Right renal cortex interstitium (tissue), 3 donors: ENCODE results near the gene OR51T1. TPM values are rescaled to one million over a fixed set of nuclear protein-coding genes. Genes with fewer than 3 reads are reported as not detected.
"Not testable (repeated sequence)": the region's sequence is repeated elsewhere in the genome, so short reads cannot be mapped to it uniquely, and the experiment has no call there.

Source experiments
- DNase-seq, 3 donors: peaks; one replicate each; pipeline ENCODE4 v3.0.0-alpha.2; 2013; ENCODE audit warnings: low read depth in 3 of 3, low spot score in 2 of 3
- polyA plus RNA-seq, 3 donors: library from polyadenylated mRNA; unstranded; fragments of 120-200 nt; gene quantifications; one replicate each; pipeline ENCODE4 v1.2.1, GENCODE V29; 2013; ENCODE audit not compliant: insufficient read length in 3 of 3

Gene OR51T1, protein sequence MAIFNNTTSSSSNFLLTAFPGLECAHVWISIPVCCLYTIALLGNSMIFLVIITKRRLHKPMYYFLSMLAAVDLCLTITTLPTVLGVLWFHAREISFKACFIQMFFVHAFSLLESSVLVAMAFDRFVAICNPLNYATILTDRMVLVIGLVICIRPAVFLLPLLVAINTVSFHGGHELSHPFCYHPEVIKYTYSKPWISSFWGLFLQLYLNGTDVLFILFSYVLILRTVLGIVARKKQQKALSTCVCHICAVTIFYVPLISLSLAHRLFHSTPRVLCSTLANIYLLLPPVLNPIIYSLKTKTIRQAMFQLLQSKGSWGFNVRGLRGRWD
- polyA plus RNA-seq, result not detected

DNA sequence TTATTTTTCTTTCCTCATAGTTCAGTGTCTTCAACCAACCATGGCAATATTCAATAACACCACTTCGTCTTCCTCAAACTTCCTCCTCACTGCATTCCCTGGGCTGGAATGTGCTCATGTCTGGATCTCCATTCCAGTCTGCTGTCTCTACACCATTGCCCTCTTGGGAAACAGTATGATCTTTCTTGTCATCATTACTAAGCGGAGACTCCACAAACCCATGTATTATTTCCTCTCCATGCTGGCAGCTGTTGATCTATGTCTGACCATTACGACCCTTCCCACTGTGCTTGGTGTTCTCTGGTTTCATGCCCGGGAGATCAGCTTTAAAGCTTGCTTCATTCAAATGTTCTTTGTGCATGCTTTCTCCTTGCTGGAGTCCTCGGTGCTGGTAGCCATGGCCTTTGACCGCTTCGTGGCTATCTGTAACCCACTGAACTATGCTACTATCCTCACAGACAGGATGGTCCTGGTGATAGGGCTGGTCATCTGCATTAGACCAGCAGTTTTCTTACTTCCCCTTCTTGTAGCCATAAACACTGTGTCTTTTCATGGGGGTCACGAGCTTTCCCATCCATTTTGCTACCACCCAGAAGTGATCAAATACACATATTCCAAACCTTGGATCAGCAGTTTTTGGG is at the start of gene OR51T1:
TSS of gene OR51T1 (plus strand) at position 41 of the 641 bp plus-strand sequence. CDS start at position 41, 0 bp downstream.
- DNase-seq, result no peak

DNA sequence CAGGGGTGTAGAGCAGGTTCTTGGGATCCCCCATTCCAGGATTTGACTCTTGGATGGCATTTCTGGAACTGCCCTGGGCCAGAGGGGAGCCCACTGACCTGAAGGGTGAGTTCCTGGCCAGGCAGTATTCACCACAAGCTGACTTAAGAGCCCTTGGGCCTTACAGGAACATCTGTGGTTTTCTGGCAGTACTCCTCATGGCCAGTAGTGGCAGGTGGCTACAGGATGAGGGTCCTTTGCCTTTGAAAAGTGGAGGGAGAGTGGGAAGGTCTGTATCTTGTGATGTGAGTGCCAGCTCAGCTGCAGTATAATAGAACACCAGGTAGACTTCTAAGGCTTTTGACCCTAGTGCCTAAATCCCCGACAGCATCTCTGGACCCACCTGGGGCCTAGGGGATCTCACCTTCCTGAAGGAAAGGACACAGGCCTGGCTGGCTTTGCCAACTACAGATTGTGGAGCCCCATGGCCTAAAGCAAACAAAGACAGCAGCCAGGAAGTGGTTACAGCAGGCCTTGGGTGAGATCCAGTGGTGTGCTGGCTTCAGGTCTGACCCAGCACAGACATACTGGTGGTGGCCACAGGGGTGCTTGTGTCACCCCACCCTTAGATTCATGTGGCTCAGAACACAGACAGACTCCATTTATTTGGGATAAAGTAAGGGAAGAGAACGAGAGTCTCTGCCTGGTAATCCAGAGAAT is 41.7 kb upstream of the OR51T1 start:
- DNase-seq, result no peak

GRCh38 chr11:4848908-4849532 is 32.7 kb upstream of the OR51T1 start, which contains the start of gene OR51S1:
TSS of gene OR51S1 (minus strand) at chr11:4849208. CDS start at chr11:4849208, 0 bp downstream.
- DNase-seq, result no peak

DNA sequence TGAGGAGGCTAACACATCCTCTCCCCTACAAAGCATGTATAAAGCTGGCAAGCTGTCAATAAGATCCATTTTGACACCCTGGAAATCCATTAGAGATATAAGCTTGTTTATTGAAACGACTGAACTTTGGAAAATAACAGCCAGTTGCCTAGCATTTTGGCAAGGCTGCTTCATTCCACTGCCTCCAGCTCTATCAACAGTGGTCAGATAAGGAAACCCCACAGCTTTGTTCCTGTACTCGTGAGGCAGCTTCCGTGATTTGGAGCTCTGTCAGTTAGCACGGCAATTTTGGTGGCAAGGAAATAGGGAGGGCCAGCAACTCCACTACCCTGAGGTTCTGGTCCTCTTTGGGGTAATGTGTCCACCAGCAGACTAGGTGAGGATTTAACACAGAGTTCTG is 30.7 kb upstream of the OR51T1 start:
- no peak for DNase-seq

GRCh38 chr11:4854286-4854685 is 27.4 kb upstream of the OR51T1 start:
- DNase-seq, result not testable (repeated sequence)

DNA sequence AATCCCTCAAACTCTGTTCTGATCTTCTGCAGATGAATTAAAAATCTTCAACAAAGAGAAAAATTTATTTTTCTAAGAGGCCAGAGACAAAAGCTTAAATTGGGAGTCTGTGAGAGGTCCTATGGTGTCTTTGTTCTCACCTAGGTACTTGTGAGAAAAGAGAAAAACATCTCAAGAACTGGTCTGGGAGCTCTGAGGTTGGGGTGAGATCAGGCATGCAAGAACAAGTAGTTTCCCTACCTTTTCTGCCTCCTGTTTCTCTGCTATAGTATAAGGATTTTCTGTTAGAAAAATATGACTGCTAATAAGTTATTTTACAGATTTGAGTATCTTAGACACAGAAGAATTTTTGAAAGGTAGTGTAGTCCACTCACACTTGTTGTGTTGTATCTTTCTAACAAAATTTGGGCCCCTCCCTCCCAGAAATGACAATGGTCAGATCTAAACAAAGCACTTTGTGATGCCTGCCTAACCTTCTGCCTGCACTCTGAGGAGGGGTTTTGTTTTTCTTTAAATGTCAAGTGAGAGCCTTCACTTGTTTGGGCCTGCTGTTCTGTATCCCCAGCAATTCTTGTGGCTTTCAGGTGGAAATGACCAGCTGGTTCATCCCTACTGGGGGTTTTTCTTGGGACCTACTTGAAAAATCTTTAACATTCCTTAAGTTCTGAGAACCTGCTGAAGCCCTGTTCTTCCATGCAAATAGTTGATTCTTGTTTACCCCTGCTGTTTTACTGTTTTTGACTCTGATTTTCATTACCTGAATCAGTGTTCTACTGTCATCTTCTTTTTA is 19.1 kb upstream of the OR51T1 start:
- DNase-seq, result no peak

GRCh38 chr11:4863876-4864275 is 17.8 kb upstream of the OR51T1 start:
- no peak for DNase-seq

GRCh38 chr11:4865855-4866254 is 15.8 kb upstream of the OR51T1 start:
- DNase-seq, result no peak

GRCh38 chr11:4881188-4881587 is 512 bp upstream of the OR51T1 start:
- DNase-seq, result no peak

GRCh38 chr11:4882543-4882942 is 843 bp downstream of the OR51T1 start:
- DNase-seq, result no peak

DNA sequence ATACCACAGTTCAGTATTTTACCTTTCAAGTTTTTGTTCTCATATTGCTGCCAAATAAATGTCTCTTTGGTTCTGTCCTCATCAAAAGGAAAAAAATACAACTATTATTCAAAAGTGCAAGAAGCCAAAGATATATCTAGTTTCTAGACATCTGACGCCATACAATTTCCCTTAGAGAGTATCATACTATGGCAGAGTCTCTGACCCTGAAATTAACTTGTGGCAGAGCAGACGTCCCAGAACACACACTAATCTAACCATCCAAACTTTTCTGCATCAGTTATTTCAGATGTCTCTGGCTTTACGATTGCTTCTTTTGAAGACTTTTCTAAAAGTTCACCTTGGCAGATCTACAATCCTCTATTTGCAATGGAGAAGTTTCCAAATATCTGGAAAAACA is 2.7 kb downstream of the OR51T1 start:
- DNase-seq, result no peak

- no peak for DNase-seq
Measured at GRCh38 chr11:4886186-4886585, 4.5 kb downstream of the OR51T1 start.

DNA sequence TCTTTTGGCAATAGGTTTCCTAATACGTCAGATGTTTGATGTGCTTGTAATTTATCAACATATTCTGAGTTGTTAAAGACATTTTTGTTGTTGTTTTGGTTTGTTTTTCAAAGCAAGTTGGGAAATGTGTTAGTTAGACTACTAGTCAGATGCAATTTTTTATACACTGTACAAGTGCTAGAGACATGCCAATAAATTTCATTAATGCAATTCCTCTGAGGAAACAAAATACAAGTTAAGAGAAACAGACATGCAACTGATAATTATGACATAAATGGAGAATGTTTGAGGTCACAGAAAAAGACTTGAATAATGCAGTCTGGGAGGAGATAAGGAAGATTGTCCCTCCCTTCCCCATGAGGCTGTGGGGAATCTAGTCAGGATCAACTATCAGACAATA is 5.9 kb downstream of the OR51T1 start:
- DNase-seq, result no peak

DNA sequence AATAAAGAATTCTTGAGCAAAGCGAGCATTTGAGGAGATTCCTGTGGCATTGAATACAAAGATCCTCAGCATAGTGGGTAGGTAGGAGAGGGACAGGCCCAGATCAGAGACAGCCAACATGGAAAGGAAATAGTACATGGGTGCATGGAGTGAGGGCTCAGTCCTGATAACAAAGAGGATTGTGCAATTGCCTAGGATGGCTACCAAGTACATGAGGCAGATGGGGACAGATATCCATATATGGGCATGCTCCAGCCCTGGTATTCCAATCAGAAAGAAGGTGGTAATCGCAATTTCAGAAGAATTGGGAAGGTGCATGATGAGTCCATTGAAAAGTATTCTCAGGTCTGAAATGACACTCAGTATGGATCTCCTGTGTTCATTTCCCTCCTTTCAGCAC is 8.6 kb downstream of the OR51T1 start:
- DNase-seq, result no peak

DNA sequence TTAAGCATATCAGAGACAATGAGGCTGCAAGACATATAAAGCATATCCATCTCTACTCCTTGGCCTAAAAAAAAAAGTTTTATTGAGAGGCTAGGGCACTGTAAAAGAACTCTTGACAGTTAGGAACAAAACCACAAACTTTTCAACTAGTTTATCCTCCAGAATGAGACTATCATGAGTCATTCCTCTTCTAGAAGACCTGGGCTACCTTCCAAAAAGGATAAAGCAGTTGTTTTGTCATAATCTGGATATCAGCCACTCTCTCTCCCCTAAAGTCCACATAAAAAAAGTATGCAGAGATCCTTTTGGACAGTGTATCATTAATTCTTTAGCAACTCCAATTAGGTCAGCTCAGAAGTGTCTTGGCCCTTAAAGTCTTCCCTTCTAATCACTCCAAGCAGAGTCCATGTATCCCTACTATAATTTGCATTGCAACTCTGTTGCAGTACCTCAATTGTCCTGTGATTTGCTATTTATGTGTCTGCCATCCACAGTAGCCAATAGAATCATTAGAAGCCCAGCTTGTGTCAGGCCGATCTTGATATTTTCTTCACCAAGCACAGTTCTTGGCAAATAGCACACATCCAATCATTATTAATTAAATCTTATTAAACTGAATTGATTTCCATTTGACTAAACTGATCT is 10.4 kb downstream of the OR51T1 start:
- no peak for DNase-seq

GRCh38 chr11:4903484-4903883 is 21.8 kb downstream of the OR51T1 start, which contains the start of gene OR51A7:
TSS of gene OR51A7 (plus strand) at chr11:4903783. CDS start at chr11:4907370, 3,587 bp downstream.
- DNase-seq, result no peak

GRCh38 chr11:4916581-4916980 is 34.9 kb downstream of the OR51T1 start:
- DNase-seq, result peak in 1 of 3 donors; percentile 4

- DNase-seq, result no peak
Measured at GRCh38 chr11:4919250-4919649, 37.5 kb downstream of the OR51T1 start, which contains the start of gene OR51G2. TSS of gene OR51G2 (minus strand) at chr11:4919350. CDS start at chr11:4915663, 3,687 bp downstream.

DNA sequence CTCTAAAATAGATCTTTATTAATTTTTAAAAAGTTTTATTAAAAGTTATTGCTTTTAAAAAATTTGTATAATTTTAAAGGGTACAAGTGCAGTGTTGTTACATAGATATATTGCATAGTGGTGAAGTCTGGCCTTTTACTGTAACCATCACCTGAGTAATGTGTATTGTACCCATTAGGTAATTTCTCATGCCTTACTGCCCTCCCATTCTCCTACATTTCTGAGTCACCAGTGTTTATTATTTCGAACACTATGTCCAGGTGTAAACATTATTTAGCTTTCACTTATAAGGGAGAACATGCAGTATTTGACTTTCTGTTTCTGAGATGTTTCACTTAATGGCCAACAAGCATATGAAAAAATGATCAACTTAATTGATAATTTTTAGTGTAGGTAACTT is 40.1 kb downstream of the OR51T1 start:
- DNase-seq, result no peak

- no peak for DNase-seq
Measured at GRCh38 chr11:4922304-4922703, 40.6 kb downstream of the OR51T1 start.
